ENCODE data around the gene AUTS2.

DNA sequence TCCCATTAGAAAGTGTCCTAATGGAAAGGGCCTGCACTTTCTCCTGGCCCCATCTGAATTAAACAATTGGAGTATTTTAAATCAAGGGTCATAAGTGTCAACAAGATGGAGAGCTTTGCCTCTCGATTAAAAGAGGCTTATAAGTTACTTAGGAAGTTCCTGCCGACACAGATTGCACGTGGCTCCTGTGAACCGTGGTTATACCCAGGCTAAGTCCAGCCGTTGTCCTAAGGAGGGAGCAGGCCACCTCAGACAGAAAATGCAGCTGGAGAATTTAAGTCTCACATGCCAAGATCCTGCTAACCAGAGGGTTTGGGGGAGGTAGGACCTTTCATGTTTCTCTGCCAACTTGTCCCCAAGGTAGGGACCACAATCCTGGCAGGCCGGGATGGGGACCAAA is 907.2 kb downstream of the AUTS2 start:
- TF ChIP-seq, protein P1, sequence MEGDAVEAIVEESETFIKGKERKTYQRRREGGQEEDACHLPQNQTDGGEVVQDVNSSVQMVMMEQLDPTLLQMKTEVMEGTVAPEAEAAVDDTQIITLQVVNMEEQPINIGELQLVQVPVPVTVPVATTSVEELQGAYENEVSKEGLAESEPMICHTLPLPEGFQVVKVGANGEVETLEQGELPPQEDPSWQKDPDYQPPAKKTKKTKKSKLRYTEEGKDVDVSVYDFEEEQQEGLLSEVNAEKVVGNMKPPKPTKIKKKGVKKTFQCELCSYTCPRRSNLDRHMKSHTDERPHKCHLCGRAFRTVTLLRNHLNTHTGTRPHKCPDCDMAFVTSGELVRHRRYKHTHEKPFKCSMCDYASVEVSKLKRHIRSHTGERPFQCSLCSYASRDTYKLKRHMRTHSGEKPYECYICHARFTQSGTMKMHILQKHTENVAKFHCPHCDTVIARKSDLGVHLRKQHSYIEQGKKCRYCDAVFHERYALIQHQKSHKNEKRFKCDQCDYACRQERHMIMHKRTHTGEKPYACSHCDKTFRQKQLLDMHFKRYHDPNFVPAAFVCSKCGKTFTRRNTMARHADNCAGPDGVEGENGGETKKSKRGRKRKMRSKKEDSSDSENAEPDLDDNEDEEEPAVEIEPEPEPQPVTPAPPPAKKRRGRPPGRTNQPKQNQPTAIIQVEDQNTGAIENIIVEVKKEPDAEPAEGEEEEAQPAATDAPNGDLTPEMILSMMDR (IDR thresholded peaks at IDR 0.05; ENCODE audit: low read length): no peak
- TF ChIP-seq EZH2 (IDR thresholded peaks at IDR 0.05; ENCODE audit: borderline replicate concordance, low read length): no peak

Data from OCI-LY1 (cell line).